Stimulated activated naive CD8-positive, alpha-beta T cell treated with anti-CD3 and anti-CD28 coated beads, Interleukin-15, Interleukin-2, amounts not matched to agents 100 U/mL and 50 U/mL, for 24 hours (primary cell): Measurements from ENCODE around the gene HS1BP3.

Experiments
- ATAC-seq: fragments of 150-1000 bp; cut with Tn5 transposase; one replicate; pipeline ENCODE4 v1.10.0; 2021
- DNase-seq: peaks from one replicate; pipeline ENCODE4 v3.0.0; 2021

The HS1BP3 gene

GRCh38 chr2:20617892-20618467 lies 32.9 kb downstream of the HS1BP3 start:
- ATAC-seq (no peak), DNase-seq (no peak)

- no peak for ATAC-seq
Measured at GRCh38 chr2:20617081-20617575, 33.8 kb downstream of the HS1BP3 start.

GRCh38 chr2:20616341-20616871 lies 34.5 kb downstream of the HS1BP3 start:
- ATAC-seq (no peak), DNase-seq (no peak)

More at GRCh38 chr2:20617081-20617575, 33.8 kb downstream of the HS1BP3 start:
- DNase-seq, result no peak

GRCh38 chr2:20615466-20616241 lies 35.2 kb downstream of the HS1BP3 start:
- DNase-seq (no peak), ATAC-seq (no peak)

GRCh38 chr2:20615068-20615465 lies 35.8 kb downstream of the HS1BP3 start:
- DNase-seq (no peak), ATAC-seq (no peak)

- ATAC-seq, result no peak
- DNase-seq, result no peak
Measured at GRCh38 chr2:20614201-20615067, 36.5 kb downstream of the HS1BP3 start.

- DNase-seq (no peak), ATAC-seq (no peak)
Measured at GRCh38 chr2:20612925-20613916, 37.7 kb downstream of the HS1BP3 start.

GRCh38 chr2:20611844-20612356 lies 39.0 kb downstream of the HS1BP3 start:
- DNase-seq (no peak), ATAC-seq (no peak)

GRCh38 chr2:20611077-20611843 lies 39.6 kb downstream of the HS1BP3 start:
- ATAC-seq, result peak; percentile 6
- no peak for DNase-seq

- ATAC-seq (no peak), DNase-seq (no peak)
Measured at GRCh38 chr2:20609995-20610357, 40.9 kb downstream of the HS1BP3 start.

GRCh38 chr2:20609349-20609994 lies 41.4 kb downstream of the HS1BP3 start:
- ATAC-seq (no peak), DNase-seq (no peak)

- ATAC-seq, result no peak
- no peak for DNase-seq
Measured at GRCh38 chr2:20608666-20609348, 42.1 kb downstream of the HS1BP3 start.

GRCh38 chr2:20607446-20607845 lies 43.5 kb downstream of the HS1BP3 start:
- DNase-seq, result no peak

GRCh38 chr2:20606198-20606597 lies 44.7 kb downstream of the HS1BP3 start:
- ATAC-seq (no peak), DNase-seq (no peak)

More at GRCh38 chr2:20607446-20607845, 43.5 kb downstream of the HS1BP3 start:
- ATAC-seq, result no peak

GRCh38 chr2:20604951-20605381 lies 45.9 kb downstream of the HS1BP3 start:
- DNase-seq, result no peak
- no peak for ATAC-seq

GRCh38 chr2:20604401-20604911 lies 46.4 kb downstream of the HS1BP3 start:
- no peak for DNase-seq
- no peak for ATAC-seq

GRCh38 chr2:20603791-20604190 lies 47.1 kb downstream of the HS1BP3 start:
- no peak for DNase-seq
- ATAC-seq, result no peak

- no peak for ATAC-seq
Measured at GRCh38 chr2:20602803-20603202, 48.1 kb downstream of the HS1BP3 start.

More at GRCh38 chr2:20602803-20603202, 48.1 kb downstream of the HS1BP3 start:
- DNase-seq, result no peak
